GM04504 (cell line): ENCODE results near the gene DLL3.

Source experiments
- DNase-seq: peaks from one replicate; pipeline ENCODE4 v3.0.0-alpha.2; 2012; ENCODE audit warnings: low read depth

The DLL3 gene

DNA sequence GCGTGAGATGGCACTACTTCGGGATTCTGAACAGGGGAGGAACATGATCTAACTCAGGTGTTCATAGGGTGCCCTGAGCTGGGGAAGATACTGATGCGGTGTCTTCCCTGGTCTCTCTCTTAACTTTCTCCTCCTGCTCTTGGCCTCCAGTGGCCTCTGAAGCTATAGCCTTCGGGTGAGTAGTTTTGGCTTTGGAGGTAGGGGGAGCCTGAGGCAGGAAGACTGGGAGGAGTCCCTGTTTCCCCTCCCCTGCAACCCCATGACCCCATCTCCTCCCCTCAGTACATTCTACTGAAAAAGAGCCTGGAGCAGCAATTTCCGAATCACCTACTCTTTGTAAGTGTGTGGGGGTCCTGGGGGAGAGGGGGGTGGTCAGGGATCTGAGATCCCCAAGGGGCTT lies 19.7 kb downstream of the DLL3 start:
- DNase-seq: no peak

DNA sequence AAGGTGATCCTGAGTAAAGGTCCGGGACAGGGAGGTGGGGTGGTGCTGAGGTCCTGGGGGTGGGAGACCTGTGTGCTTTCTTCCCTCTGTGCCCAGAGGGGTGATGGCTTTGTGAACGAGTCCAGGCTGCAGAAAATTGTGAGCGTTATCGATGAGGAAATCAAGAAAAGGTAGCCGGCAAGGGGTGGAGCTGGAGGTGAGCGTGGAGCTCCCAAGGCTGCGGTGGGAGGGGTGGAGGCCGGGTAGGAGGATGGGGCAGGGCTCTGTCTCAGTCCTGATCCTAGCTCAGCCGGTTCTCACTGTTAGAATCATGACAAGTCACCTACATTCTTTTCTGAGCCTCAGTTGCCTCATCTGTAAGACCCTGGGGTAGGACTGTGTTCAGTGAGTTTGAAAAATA lies 20.2 kb downstream of the DLL3 start:
- no peak for DNase-seq

DNA sequence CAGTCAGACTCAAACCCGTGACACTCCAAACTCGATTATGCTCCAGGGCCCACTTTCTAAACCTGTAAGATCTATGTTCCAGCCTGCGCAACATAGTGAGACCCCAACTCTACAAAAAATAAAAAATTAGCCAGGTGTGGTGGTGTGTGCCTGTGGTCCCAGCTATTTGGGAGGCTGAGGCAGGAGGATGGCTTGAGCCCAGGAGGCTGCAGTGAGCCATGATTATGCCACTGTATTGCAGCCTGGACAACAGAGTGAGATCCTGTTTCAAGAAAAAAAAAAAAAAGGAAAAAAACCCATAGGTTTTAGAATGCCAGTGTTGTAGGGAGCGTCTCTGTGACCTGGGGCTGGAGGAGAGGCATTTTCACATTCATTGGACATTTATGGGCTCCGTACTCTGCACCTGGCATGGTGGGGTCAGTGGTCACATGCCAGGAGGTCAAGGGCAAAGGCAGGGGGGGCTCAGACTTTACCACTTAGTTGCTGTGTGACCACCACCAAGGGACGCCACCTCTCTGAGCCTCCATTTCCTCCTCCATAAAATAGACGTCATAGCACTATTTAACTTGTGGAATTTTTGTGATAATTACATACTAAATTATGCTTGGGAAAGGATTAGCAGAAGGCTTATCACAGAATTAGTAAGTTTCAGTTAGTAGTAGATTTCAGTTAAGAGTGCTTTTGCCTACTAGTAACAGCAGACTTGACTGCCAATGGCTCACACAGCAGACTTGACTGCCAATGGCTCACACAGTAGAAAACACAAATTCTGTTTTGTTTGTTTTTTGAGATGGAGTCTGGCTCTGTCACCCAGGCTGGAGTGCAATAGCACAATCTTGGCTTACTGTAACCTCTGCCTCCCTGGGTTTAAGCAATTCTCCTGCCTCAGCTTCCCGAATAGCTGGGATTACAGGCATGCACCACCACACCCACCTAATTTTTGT lies 22.1 kb downstream of the DLL3 start:
- DNase-seq: no peak

DNA sequence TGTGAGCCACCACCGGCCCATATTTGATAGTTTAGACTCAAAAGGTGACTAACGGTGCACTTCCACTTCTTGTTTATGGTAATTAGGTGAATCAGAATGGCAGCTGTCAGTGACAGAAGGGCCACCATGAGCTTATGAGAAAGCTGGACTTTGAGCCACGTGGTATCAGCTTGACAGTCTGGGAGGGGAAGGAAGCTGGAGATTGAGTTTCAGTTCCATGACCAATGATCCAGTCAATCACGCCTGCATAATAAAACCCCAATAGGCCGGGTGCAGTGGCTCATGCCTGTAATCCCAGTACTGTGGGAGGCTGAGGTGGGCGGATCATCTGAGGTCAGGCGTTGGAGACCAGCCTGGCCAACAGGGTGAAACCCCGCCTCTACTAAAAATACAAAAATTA lies 25.7 kb downstream of the DLL3 start:
- DNase-seq: no peak

DNA sequence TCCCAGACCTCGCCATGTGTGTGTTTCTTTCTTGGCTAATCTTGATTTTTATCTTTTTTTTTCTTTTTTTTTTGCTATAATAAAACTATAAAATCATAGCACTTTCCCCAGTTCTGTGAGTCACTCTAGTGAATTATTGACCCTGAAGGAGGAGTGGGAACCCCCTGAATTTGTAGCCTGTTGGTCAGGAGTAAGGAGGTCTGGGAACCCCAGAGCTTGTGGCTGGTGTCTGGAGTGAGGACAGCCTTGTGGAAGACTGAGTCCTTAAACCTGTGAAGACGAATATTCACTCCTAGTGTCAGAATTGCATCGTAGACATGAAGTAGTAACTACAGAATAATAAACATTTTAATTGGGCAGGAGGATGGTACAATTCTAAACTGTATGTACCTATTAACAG lies 26.5 kb downstream of the DLL3 start:
- no peak for DNase-seq

DNA sequence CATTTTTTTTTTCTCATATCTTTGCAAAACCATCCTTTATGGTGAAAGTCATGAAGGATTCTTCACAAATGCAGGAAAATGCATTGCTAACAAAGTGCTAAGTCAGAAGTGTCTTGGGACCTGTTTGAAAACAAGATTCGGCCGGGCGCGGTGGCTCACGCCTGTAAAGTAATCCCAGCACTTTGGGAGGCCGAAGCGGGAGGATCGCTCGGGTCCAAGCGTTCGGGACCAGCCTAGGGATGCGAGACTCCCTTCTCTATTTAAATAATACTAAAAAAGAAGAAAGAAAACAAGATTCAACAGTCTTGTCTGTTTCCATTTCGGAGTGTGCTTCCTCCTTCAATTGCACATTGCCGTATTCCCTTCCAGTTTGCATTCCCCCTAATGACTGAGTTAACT lies 33.1 kb downstream of the DLL3 start:
- DNase-seq: no peak

DNA sequence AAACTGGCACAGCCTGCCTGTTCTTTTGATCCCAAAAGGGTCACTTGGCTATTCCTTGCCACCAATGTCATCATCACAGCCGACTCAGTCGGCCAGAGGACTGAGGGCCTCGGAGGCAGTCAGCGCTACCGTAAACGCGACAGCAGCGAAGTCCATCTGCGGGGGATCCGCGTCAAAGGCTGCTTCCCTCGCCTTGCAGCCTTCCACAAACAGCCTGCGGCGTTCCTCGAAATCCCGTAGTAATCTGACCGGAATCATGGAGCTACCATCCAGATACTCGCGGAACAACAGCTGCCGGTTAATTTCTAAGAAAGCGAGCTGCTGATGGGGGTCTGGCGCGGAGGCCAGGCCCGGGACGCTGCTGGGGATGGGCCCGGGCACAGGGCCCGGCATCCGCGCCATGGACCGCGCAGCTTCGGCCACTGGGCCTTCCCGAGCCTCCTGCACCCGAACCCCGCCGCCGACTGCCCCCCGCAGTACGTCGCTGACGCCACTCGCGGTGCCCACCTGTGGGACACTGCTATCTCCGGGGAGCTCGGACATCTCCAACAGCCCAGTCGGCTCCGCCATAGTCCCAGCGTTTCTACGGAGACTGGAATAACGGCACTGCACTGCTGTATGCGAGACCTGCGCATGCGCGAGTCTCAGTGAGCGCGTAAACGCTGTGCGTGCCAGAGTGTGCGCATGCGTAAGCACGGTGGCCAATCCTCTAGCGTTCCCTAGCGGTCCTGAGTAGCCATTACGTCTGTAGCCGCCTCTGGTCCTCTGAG lies 33.7 kb downstream of the DLL3 start, which contains the start of gene EID2B:
Gene EID2B, minus strand, starts transcription at position 620 of the 770 bp plus-strand sequence. Its CDS starts 50 bp downstream, at position 570.
- DNase-seq: peak; percentile 89

DNA sequence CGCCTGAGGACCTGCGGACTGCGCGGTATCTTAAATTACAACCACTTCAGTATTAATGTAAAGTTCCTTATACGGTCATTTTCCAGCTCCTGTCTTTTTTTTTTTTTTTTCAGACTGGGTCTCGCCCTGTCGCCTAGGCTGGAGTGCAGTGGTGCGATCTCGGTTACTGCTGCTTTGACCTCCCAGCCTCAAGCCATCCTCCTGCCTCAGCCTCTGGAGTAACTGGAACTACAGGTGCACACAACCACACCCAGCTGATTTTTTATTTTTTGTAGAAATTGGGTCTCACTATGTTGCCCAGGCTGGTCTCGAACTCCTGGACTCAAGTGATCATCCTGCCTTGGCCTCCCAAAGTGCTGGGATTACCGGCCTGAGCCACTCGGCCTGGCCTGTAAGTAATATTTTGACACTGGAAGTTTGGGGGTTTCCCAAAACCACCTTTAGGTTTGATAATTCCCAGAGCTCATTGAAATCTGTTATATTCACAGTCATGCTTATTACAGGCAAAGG lies 34.3 kb downstream of the DLL3 start:
- DNase-seq: no peak

DNA sequence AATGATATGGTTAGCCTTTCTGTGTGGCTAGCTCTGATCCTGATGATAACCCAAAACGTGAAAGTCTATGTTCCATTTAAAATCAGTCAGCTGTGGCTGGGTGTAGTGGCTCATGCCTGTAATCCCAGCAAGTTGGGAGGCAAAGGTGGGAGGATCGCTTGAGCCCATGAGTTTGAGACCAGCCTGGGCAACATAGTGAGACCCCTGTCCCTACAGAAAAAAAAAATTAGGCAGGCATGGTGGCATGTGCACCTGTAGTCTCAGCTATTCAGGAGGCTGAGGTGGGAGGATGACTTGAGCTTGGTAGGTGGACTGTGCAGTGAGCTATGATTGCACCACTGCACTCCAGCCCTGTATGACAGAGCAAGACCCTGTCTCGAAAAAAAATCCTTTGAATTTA lies 35.0 kb downstream of the DLL3 start:
- DNase-seq: no peak

DNA sequence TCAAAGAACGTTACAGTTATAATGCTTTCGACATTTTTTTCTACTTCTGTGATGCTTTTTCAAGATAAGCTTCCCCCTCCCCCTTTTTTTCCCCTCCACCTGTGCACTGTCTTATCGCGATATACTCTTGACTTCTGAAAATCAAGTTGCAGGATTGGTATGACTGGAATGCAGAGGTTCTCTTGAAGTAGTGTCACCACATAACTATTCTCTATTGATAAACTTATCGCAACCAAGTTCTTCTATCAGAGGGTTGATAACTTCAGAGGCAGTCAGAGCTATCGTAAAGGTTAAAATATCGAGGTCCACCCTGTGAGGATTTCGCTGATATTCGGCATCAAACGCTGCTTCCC lies 40.4 kb downstream of the DLL3 start:
- no peak for DNase-seq

DNA sequence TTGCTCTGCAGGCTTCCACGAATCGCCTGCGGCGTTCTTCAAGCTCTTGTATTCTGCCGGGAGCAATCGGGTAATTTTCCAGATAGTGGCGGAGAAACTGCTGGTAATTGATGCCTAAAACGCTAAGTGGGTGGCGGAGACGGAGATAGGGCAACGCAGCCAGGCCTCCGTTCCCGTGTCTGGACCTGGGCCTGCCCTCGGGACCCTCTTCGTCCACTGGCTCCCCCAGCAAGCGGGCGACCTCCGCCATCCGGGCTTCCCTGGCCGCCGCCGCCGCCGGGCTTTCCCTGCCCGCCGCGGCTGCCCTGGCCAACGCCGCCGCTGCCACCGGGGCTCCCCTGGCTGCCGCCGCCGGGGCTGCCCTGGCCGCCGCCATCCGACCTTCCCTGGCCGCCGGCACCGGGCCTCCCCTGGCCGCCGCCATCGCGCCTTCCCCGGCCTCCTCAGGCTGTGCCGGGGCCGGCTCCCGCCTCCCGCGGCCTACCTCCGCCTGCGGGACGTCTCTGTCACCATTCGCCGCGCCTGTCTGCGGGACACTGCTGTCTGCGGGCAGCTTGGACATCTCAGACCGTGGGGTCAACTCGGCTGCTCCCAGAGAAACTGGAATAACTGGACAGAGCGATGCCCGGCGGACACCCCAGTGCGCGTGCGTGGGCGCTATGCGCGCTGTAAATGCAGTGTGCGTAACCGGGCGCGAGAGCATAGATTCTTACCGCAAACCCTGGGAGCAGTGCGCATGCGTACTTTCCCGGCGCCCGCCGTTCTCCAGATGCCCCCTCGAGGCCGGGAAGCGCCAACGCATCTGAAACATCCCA lies 41.0 kb downstream of the DLL3 start, which contains the start of gene EID2:
Gene EID2, minus strand, starts transcription at position 644 of the 815 bp plus-strand sequence. Its CDS starts 82 bp downstream, at position 562.
- peak; percentile 85 for DNase-seq

DNA sequence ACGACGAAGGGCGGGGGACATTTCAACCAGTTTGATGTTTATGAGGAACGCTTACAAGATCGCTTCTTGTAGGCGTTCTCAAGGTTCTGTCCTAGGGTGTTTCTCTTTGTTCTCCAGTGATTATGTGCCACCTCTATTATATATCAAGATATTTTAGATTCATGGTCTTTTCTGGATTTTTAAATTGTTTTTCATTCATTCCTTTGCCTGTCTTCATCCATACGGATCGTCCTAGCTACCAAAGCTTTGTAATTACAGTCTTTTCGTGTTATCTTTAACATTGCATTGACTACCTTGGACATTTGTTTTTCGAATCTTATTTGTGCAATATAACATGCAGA lies 41.6 kb downstream of the DLL3 start:
- DNase-seq: no peak

DNA sequence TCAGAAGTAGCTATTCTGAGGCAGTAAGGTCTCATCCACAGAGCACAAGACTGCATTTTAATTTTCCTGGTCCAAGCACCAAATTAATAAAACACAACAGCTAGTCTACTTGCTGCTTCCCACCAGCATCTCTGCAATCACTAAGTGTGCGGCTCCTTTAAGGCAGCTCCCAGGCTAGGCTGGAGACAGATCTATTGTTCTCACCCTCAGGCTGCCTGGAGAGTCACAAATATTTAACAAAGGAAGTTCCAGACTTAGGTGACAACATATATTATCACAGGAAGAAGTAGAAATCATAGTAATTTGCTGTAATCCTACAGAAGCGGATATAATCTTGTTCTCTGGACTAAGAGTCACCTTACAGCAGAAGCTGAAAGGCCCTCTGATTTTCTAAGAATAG lies 43.5 kb downstream of the DLL3 start:
- no peak for DNase-seq

DNA sequence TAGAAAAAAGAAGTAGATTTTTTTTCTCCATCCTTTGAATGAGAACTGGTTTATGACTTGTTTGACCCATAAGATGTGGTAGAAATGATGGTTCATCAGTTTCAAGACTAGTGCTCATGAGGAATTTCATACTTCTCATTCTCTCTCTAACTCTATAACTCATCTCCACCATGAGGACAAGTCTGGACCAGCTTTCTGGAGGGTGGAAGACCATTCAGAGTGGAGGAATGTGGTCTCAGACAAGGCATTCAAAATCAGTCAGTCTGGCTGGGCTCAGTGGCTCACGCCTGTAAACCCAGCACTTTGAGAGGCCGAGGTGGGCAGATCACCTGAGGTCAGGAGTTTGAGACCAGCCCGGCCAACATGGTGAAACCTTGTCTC lies 44.7 kb downstream of the DLL3 start:
- no peak for DNase-seq

DNA sequence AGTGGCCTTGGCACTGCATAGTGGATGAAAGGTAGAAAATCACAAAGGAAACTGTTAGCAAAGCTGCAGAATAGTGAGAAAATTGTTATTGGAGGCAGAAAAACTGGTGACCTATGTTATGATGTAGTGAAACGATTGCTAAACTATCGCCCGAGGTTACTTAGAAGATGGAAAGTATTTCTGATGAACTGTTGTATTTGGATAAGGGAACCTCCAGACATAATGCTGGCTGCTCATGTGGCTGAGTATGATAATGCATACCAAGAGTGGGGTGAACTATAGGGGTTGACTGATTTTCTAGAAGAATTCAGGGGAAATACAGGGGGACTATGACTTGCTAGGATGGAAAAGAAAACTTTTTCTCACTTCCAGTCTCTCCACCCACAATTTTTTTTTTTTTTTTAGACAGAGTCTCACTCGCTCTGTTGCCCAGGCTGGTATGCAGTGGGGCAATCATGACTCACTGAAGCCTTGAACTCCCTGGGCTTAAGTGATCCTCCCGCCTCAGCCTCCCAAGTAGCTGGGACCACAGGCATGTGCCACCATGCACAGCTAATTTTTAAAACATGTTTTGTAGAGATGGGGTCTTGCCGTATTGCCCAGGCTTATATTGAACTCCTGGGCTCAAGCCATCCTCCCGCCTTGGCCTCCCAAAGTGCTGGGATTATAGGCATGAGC lies 45.6 kb downstream of the DLL3 start:
- DNase-seq: no peak

DNA sequence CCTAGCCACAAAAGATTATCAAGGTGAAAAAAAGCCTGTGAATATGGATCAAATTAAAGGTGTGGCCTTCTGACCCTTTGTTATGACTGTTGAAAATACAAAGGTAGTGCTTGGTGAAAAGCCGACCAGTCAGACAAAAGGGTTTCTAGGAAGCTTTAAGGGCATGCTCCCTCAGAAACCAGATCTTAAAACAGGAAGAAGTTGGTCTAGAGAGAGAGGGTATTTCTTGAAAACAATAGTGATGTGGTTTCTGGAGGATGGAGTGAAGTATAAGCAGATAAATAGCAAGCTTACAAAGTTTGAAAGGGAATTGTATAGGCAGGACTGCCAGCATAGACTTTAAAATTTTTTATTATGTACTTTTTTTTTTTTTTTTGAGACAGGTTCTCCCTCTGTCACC lies 46.2 kb downstream of the DLL3 start:
- no peak for DNase-seq

DNA sequence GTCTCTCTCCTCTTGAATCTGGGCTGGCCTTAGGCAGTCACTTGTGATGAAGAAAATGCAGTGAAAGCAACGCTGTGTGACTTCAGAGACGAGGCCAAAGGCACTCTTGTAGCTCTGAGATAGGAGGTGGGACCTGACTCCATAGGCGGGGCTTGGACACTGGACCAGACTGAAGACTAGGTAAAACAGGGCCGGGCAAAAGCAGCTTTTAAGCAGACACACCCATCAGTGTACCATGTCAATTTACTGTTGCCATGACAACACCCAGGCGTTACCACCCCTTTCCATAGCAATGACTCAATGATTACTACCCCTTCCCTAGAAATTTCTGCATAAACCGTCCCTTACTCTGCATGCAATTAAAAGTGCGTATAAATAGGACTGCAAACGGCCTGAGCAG lies 47.9 kb downstream of the DLL3 start:
- no peak for DNase-seq

DNA sequence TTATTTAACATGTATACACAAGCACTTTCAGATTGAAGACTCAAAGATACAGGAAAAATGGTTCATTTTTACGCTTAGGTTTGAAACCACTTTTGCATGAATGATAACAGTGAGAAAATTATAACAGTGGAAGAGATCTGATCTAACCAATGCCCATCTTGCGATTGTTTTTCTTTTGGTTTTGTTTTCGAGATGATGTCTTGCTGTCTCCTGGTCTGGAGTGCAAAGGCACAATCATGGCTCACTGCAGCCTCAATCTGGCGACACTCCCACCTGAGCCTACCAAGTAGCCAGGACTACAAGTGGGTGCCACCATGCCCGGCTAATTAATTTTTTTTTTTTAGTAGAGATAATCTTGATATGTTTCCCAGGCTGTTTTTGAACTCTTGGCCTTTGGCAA lies 51.5 kb downstream of the DLL3 start:
- DNase-seq: no peak

DNA sequence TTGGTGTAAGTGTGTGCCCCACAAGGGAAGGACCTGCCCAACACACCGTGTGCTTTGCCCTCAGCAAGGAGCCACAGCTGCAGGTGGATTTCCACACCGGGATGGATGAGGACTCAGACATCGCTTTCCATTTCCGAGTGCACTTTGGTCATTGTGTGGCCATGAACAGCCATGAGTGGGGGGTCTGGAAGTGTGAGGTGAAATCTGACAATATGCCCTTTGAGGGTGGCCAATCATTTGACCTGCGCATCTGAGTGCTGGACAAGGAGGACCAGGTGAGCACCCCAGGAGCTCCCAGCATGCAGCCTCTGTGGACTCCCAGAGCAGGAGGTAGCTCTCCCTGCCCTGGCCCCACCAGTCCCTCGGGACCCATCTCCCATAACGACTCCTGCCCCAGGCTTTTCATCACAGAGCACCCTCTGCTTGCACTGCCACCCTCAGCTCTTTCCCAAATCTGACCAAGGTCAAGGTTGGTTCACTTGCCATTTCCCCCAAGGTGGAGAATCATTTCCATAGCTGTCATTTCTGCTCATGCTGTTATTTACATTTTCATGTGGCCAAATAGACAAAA lies 54.4 kb downstream of the DLL3 start:
- DNase-seq: no peak

DNA sequence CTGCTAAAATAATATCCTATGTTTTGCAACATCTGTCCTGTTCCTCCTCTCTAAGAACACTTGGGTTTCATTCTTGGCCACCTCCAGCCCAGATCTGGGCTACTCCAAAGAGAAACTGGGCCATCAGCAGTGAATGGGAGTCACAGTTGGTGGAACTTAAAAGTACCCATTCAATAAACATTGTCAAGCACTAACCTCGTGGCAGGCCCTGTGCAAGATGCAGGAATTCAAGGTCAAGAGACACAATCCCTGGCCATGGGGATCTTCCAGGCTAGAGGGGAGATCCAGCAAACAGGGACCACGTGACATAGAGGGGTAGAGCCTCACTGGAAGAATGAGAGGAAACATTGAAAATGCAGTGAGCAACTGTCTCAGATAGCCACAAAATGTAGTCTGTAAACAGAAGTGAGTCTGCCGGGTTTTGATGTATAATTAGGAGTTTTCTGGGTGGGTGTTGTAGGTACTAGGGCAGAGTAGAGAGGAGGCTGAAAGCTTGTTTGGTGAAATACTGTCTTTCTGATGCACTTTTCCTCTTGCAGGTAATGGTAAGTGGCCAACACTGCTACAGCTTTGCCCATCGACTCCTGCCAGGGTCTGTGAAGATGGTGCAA lies 56.1 kb downstream of the DLL3 start:
- DNase-seq: no peak

DNA sequence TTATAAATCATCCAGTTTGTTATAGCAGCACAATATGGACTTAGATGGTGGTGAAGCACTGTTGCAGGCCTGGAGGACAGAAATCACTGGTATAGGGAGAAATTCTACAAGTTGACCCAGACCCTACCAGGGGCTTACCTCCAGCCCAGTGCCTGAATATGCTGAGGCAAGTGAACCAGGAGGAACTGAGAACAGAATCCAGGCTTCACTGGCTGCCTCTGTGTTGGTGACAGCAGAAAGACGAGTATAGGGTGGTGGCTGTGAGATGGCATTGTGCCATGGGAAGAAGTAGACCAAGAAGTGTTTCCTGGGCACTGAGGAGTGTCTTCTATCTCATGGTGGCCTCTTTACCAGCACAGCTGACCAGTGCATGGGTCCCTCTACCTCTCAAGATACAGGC lies 57.1 kb downstream of the DLL3 start:
- no peak for DNase-seq
